PFSK-1 (cell line): Measurements from ENCODE around the gene KCNC3.

Experiments used
- FOXP2 ChIP-seq: optimal IDR thresholded peaks from 2 replicates; pipeline ENCODE3; 2011; ENCODE audit warnings: borderline replicate concordance, control low read depth, inconsistent platforms; ENCODE audit not compliant: insufficient read depth; ENCODE audit errors: extremely low read length, extremely low read depth
- POLR2AphosphoS5 ChIP-seq: IDR thresholded peaks from 2 replicates; pipeline ENCODE4 v1.6.1; 2012; ENCODE audit warnings: low read depth, mild to moderate bottlenecking, control low read depth, low read length, moderate library complexity
- REST ChIP-seq, 2 experiments: IDR thresholded peaks; 2 replicates each; pipeline versions ENCODE4 v1.6.1 to v1.8.0; 2011 to 2012; ENCODE audit warnings: low read depth in 2 of 2, low read length in 2 of 2, control low read depth in 1 of 2, inconsistent platforms in 1 of 2, mild to moderate bottlenecking in 1 of 2, moderate library complexity in 1 of 2; ENCODE audit not compliant: insufficient read depth in 1 of 2
- SIN3A ChIP-seq: IDR thresholded peaks from 2 replicates; pipeline ENCODE4 v1.6.1; 2012; ENCODE audit warnings: mild to moderate bottlenecking, low read length, moderate library complexity, borderline replicate concordance; ENCODE audit not compliant: insufficient read depth
- TAF1 ChIP-seq: IDR thresholded peaks from 2 replicates; pipeline ENCODE4 v1.6.1; 2012; ENCODE audit warnings: low read length, control low read depth, borderline replicate concordance; ENCODE audit not compliant: insufficient read depth

The KCNC3 gene

GRCh38 chr19:50309396-50310125, 19.6 kb downstream of the KCNC3 start:
- TF ChIP-seq POLR2AphosphoS5 (no peak), TAF1 (no peak), SIN3A (no peak), REST (IDR thresholded peaks at IDR 0.05; ENCODE audit: insufficient read depth in 1 of 2, low read depth in 2 of 2, low read length in 2 of 2) (no peak), FOXP2 (no peak)

GRCh38 chr19:50308991-50309390, 20.2 kb downstream of the KCNC3 start:
- TF ChIP-seq SIN3A (no peak), FOXP2 (no peak), TAF1 (no peak), REST (IDR thresholded peaks at IDR 0.05; ENCODE audit: insufficient read depth in 1 of 2, low read depth in 2 of 2, low read length in 2 of 2) (no peak), POLR2AphosphoS5 (no peak)

- TF ChIP-seq TAF1 (no peak), REST (IDR thresholded peaks at IDR 0.05; ENCODE audit: insufficient read depth in 1 of 2, low read depth in 2 of 2, low read length in 2 of 2) (no peak), POLR2AphosphoS5 (no peak), FOXP2 (no peak), SIN3A (no peak)
Measured at GRCh38 chr19:50303558-50303957, 25.6 kb downstream of the KCNC3 start.

GRCh38 chr19:50301607-50301971, 27.6 kb downstream of the KCNC3 start:
- TF ChIP-seq REST (IDR thresholded peaks at IDR 0.05; ENCODE audit: insufficient read depth in 1 of 2, low read depth in 2 of 2, low read length in 2 of 2) (no peak), POLR2AphosphoS5 (no peak), FOXP2 (no peak), TAF1 (no peak), SIN3A (no peak)
